ENCODE measurements around the gene ZBP1.

DNA sequence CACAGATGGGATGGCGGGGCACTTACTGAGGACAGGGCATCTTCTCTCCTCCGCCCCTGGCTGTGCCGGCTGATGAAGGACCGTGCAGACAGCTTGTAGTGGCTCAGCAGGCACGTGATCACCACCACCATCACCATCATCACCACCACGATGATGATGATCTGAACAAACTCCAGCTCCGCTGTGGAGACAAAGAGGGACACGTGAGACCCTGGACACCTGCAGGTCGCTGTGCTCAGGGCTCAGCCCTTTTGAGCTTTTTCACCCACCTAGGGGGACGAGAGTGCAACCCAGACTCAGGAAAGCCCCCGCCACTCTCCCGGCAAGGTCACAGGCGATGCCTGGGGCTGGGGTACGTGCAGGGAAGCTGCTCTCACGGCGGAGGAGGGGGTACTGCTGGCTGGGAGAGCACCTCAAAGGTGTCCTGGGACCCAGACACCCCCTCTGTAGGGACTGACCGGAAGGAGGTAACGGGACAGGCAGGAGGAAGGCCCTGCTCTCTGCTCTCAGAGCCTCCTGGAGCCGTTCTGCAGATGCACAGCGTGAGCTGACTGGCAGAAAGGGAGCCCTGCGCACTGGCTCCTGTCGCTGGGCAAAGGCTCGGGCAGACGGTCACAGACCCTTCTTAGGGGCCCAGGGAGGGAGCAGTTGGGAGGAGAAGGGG, 39.4 kb upstream of the ZBP1 start:
- TF ChIP-seq, protein P1, sequence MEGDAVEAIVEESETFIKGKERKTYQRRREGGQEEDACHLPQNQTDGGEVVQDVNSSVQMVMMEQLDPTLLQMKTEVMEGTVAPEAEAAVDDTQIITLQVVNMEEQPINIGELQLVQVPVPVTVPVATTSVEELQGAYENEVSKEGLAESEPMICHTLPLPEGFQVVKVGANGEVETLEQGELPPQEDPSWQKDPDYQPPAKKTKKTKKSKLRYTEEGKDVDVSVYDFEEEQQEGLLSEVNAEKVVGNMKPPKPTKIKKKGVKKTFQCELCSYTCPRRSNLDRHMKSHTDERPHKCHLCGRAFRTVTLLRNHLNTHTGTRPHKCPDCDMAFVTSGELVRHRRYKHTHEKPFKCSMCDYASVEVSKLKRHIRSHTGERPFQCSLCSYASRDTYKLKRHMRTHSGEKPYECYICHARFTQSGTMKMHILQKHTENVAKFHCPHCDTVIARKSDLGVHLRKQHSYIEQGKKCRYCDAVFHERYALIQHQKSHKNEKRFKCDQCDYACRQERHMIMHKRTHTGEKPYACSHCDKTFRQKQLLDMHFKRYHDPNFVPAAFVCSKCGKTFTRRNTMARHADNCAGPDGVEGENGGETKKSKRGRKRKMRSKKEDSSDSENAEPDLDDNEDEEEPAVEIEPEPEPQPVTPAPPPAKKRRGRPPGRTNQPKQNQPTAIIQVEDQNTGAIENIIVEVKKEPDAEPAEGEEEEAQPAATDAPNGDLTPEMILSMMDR (IDR thresholded peaks at IDR 0.05; ENCODE audit: low read length): no peak
- no peak for TF ChIP-seq EZH2 (optimal IDR thresholded peaks at IDR 0.05; ENCODE audit: low read depth, low read length)
